DMS114 treated with DMSO at 0.1 percent for 48 hours (cell line): ENCODE measurements around the gene MYO3B.
"Not testable (repeated sequence)": the region's sequence is repeated elsewhere in the genome, so short reads cannot be mapped to it uniquely, and the experiment has no call there.

Experiments used
- DNase-seq: peaks from one replicate; lab custom pipeline; 2025; ENCODE audit not compliant: unreplicated experiment; lab: John Stamatoyannopoulos, UW

Gene MYO3B

GRCh38 chr2:170462433-170463205 lies 284.7 kb downstream of the MYO3B start:
- no peak for DNase-seq

GRCh38 chr2:170463206-170463537 lies 285.2 kb downstream of the MYO3B start:
- no peak for DNase-seq

GRCh38 chr2:170464268-170464667 lies 286.3 kb downstream of the MYO3B start:
- no peak for DNase-seq

- no peak for DNase-seq
These were observed 287.3 kb downstream of the MYO3B start for GRCh38 chr2:170465241-170465640.

- DNase-seq: no peak
These were observed 288.7 kb downstream of the MYO3B start for GRCh38 chr2:170466632-170467031.

GRCh38 chr2:170467568-170468422 lies 289.8 kb downstream of the MYO3B start:
- no peak for DNase-seq

- DNase-seq: no peak
These were observed 290.6 kb downstream of the MYO3B start for GRCh38 chr2:170468557-170468956.

- DNase-seq: not testable (repeated sequence)
These were observed 294.6 kb downstream of the MYO3B start for GRCh38 chr2:170472498-170472897.

- DNase-seq: no peak
These were observed 297.9 kb downstream of the MYO3B start for GRCh38 chr2:170475878-170476277.

GRCh38 chr2:170477630-170478029 lies 299.7 kb downstream of the MYO3B start:
- DNase-seq: no peak

GRCh38 chr2:170481201-170481600 lies 303.3 kb downstream of the MYO3B start:
- no peak for DNase-seq

GRCh38 chr2:170484552-170484951 lies 306.6 kb downstream of the MYO3B start:
- no peak for DNase-seq

- DNase-seq: no peak
These were observed 307.5 kb downstream of the MYO3B start for GRCh38 chr2:170485254-170486026.

GRCh38 chr2:170486730-170487129 lies 308.8 kb downstream of the MYO3B start:
- DNase-seq: no peak

GRCh38 chr2:170488807-170489206 lies 310.9 kb downstream of the MYO3B start:
- no peak for DNase-seq

GRCh38 chr2:170492010-170492409 lies 314.1 kb downstream of the MYO3B start:
- no peak for DNase-seq

- DNase-seq: no peak
These were observed 315.6 kb downstream of the MYO3B start for GRCh38 chr2:170493426-170494097.

- DNase-seq: no peak
These were observed 317.9 kb downstream of the MYO3B start for GRCh38 chr2:170495896-170496295.

- DNase-seq: no peak
These were observed 320.7 kb downstream of the MYO3B start for GRCh38 chr2:170498619-170499018.

- DNase-seq: no peak
These were observed 322.2 kb downstream of the MYO3B start for GRCh38 chr2:170500104-170500503.

- DNase-seq: no peak
These were observed 322.8 kb downstream of the MYO3B start for GRCh38 chr2:170500770-170501169.
